Measurements from ENCODE around the gene ADRA2C. TPM values are rescaled to one million over a fixed set of nuclear protein-coding genes. Genes with fewer than 3 reads are reported as not detected.

Gene ADRA2C
- total RNA-seq, 1 donor from 2014 or later: 17.2 TPM

DNA sequence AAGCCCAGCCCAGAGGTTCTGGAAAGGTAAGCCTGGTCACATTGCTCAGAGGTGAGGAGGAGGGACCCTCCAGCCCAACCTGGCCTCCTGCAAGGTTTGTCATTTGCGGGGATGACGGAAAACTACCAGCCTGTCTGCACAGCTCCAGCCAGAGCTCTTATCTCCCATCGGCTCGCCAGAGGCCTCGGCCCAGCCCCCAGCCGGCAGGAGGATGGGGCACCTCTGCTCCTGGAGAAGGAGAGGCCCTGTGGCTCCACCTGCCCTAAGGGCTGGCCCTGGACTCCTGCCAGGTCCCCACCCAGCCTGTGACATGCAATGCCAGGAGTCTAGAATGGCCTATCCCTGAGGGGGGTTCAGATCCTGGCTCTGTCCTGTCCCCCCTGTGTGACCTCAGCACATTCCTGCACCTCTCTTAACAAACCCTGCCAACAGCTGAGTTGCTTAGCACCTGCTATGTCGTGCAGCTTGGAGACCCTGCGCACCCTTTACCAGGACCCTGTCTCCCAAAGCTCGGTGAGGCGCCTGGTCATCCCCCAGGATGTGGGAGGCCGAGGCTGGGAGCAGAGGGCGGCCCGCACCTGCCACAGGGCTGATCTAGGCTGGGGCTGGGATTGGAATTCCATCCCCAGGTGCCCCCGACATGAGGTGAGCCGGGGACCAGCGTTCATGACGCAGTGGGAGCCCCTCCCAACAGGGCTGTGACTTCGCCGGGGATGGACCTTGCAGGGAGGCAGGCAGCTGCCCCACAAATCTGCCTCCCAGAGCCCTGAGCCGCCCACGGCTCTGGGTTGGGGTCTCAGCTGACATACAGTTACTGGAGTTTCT is 14.4 kb downstream of the ADRA2C start:
- Histone ChIP-seq H3K27ac (no peak overlapping the region), H3K4me1 (peaks cover 10% of the 10 kb centered on the region), H3K9me3 (no peaks in the 10 kb centered on the region), H3K4me3 (no peak overlapping the region), H3K27me3 (no peaks in the 10 kb centered on the region), H3K36me3 (no peaks in the 10 kb centered on the region)
- intact Hi-C loops (cut with DNase I): no loop called here
- no peak for DNase-seq (ENCODE audit: extremely low spot score in 2 of 2)
- TF ChIP-seq, protein P1, sequence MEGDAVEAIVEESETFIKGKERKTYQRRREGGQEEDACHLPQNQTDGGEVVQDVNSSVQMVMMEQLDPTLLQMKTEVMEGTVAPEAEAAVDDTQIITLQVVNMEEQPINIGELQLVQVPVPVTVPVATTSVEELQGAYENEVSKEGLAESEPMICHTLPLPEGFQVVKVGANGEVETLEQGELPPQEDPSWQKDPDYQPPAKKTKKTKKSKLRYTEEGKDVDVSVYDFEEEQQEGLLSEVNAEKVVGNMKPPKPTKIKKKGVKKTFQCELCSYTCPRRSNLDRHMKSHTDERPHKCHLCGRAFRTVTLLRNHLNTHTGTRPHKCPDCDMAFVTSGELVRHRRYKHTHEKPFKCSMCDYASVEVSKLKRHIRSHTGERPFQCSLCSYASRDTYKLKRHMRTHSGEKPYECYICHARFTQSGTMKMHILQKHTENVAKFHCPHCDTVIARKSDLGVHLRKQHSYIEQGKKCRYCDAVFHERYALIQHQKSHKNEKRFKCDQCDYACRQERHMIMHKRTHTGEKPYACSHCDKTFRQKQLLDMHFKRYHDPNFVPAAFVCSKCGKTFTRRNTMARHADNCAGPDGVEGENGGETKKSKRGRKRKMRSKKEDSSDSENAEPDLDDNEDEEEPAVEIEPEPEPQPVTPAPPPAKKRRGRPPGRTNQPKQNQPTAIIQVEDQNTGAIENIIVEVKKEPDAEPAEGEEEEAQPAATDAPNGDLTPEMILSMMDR (IDR thresholded peaks at IDR 0.05): no peak
- TF ChIP-seq POLR2A (IDR thresholded peaks at IDR 0.05) (no peak), POLR2AphosphoS5 (IDR thresholded peaks at IDR 0.05; ENCODE audit: insufficient read depth in 1 of 2, low read depth in 1 of 2) (no peak)

- no peaks in the 10 kb centered on the region for H3K9me3 ChIP-seq
- intact Hi-C loops (cut with DNase I): no loop called here
- no peak for DNase-seq (ENCODE audit: extremely low spot score in 2 of 2)
- H3K27ac ChIP-seq: no peak overlapping the region
- no peaks in the 10 kb centered on the region for H3K36me3 ChIP-seq
- no peak overlapping the region for H3K4me3 ChIP-seq
- H3K27me3 ChIP-seq: no peaks in the 10 kb centered on the region
- H3K4me1 ChIP-seq: peaks cover 10% of the 10 kb centered on the region
- TF ChIP-seq POLR2AphosphoS5 (IDR thresholded peaks at IDR 0.05; ENCODE audit: insufficient read depth in 1 of 2, low read depth in 1 of 2): no peak
- no peak for TF ChIP-seq POLR2A (IDR thresholded peaks at IDR 0.05)
- TF ChIP-seq, protein P1 (IDR thresholded peaks at IDR 0.05): no peak
These were observed 15.2 kb downstream of the ADRA2C start for GRCh38 chr4:3781193-3781886.

DNA sequence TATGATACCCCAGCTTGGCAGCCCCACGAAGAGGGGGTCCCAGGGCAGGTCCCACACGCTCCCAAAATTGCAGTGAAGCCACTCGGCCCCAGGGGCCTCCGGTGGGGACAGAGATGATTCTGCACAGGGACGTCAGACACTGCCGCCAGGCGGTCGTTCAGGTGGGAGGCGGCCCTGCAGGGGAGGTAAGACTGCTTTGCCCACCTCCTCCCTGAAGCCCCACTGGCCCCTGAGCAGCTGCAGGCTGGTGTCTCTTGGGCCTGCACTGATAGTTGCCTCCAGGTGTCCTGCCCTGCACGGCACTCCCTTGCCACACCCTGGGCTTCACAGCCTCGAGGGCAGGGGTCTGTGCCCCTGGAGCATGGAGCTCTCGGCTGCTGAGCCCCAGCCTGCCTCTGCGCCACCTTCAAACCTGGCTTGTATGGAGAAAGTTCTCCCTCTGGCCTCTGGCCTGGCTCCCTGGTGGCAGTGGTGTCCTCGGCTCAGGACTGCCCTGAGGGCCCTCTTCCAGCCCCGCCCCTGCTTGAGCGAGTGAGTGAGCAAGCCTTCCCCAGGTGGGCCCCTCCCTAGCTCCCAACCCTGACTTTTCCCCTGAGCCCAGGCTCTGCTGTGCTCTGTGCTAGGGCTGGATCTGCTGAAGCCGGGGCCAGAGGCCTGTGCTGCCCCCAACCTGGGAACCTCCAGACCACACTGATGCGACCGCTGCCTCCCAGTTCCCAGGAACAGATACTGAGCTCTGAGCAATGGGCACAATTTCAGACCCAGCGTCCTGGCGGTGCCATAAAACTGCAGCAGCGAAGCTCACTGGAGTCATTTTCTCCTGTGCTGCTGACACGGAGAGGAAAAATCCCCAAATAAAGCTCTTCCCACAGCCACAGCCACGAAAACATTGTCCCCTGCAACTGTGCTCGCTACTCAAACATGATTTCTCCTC is 16.1 kb downstream of the ADRA2C start:
- no peaks in the 10 kb centered on the region for H3K27me3 ChIP-seq
- H3K9me3 ChIP-seq: no peaks in the 10 kb centered on the region
- intact Hi-C loops (cut with DNase I): no loop called here

GRCh38 chr4:3783693-3784306 is 17.6 kb downstream of the ADRA2C start:
- Histone ChIP-seq H3K27ac (no peak overlapping the region), H3K36me3 (no peaks in the 10 kb centered on the region), H3K4me3 (no peak overlapping the region), H3K27me3 (no peaks in the 10 kb centered on the region), H3K9me3 (no peaks in the 10 kb centered on the region), H3K4me1 (peaks cover 10% of the 10 kb centered on the region)
- intact Hi-C loops (cut with DNase I): no loop called here
- DNase-seq (ENCODE audit: extremely low spot score in 2 of 2): no peak
- TF ChIP-seq, protein P1 (IDR thresholded peaks at IDR 0.05): no peak
- TF ChIP-seq POLR2AphosphoS5 (IDR thresholded peaks at IDR 0.05; ENCODE audit: insufficient read depth in 1 of 2, low read depth in 1 of 2): no peak
- no peak for TF ChIP-seq POLR2A (IDR thresholded peaks at IDR 0.05)

More for the DNA sequence above, 16.1 kb downstream of the ADRA2C start:
- peaks cover 10% of the 10 kb centered on the region for H3K4me1 ChIP-seq
- TF ChIP-seq, protein P1 (IDR thresholded peaks at IDR 0.05): no peak
- no peak for TF ChIP-seq POLR2A (IDR thresholded peaks at IDR 0.05)
- TF ChIP-seq POLR2AphosphoS5 (IDR thresholded peaks at IDR 0.05; ENCODE audit: insufficient read depth in 1 of 2, low read depth in 1 of 2): no peak
- no peak overlapping the region for H3K27ac ChIP-seq
- no peaks in the 10 kb centered on the region for H3K36me3 ChIP-seq
- no peak overlapping the region for H3K4me3 ChIP-seq
- no peak for DNase-seq (ENCODE audit: extremely low spot score in 2 of 2)
